Activated CD8-positive, alpha-beta memory T cell treated with anti-CD3 and anti-CD28 coated beads, Interleukin-2, amount 10 ng/mL, durations not matched to agents 7 days and 5 days (primary cell): Measurements from ENCODE around the gene SUSD3. TPM values are rescaled to one million over a fixed set of nuclear protein-coding genes. Genes with fewer than 3 reads are reported as not detected.
"Not testable (repeated sequence)": the region's sequence is repeated elsewhere in the genome, so short reads cannot be mapped to it uniquely, and the experiment has no call there.

Experiments
- ATAC-seq: fragments of 150-1000 bp; cut with Tn5 transposase; one replicate; pipeline ENCODE4 v1.10.0; 2021; ENCODE audit warnings: moderate library complexity
- CTCF ChIA-PET: fragments of 350-600 bp; sonication (Branson Sonifier 250); formaldehyde crosslinking; loops from one replicate; lab custom pipeline; 2021; ENCODE audit warnings: antibody characterized with exemption; lab: Charles Lee
- DNase-seq: peaks from one replicate; pipeline ENCODE4 v3.0.0-alpha.2; 2020
- H3K27ac Mint-ChIP-seq: one replicate; pipeline ENCODE4 v1.8.0; 2021; ENCODE audit warnings: mild to moderate bottlenecking, mixed read lengths
- H3K27me3 Mint-ChIP-seq: one replicate; pipeline ENCODE4 v1.8.0; 2021; ENCODE audit warnings: mixed read lengths
- H3K36me3 Mint-ChIP-seq: one replicate; pipeline ENCODE4 v1.8.0; 2021; ENCODE audit warnings: mild to moderate bottlenecking, mixed read lengths
- H3K4me1 Mint-ChIP-seq: one replicate; pipeline ENCODE4 v1.8.0; 2021; ENCODE audit warnings: mixed read lengths
- H3K4me3 Mint-ChIP-seq: one replicate; pipeline ENCODE4 v1.8.0; 2021; ENCODE audit warnings: mild to moderate bottlenecking, moderate library complexity, mixed read lengths
- H3K9me3 Mint-ChIP-seq: one replicate; pipeline ENCODE4 v1.8.0; 2022; ENCODE audit warnings: low read depth, mixed read lengths
- total RNA-seq, 2 experiments: library from RNA; stranded (reverse); gene quantifications; one replicate each; pipeline ENCODE4 v1.2.3, GENCODE V29; 2021

Gene SUSD3
- total RNA-seq, 2 experiments from 2014 or later, result 40.1 to 67.3 TPM

GRCh38 chr9:93096131-93096802 is 37.8 kb downstream of the SUSD3 start, which contains the start of gene CARD19:
TSS of gene CARD19 (plus strand) at chr9:93096217. CDS start at chr9:93096346, 129 bp downstream.
- CTCF ChIA-PET, result interaction anchor here (0.9 to 5.4 kb wide), 9 partner anchors 12 to 470 kb away, joined by 3 to 52 read pairs (median 4); no protein-coding TSS in a partner anchor
- Mint-ChIP-seq H3K4me3 (peak within 1 kb of the TSS; percentile 88), H3K27me3 (no peaks in the 10 kb centered on the region), H3K36me3 (peaks cover 29% of the 10 kb centered on the region), H3K9me3 (peaks cover 10% of the 10 kb centered on the region), H3K27ac (peak within 1 kb of the TSS; percentile 100), H3K4me1 (peaks cover 75% of the 10 kb centered on the region)
- ATAC-seq (peak; percentile 11), DNase-seq (peak; percentile 73)

DNA sequence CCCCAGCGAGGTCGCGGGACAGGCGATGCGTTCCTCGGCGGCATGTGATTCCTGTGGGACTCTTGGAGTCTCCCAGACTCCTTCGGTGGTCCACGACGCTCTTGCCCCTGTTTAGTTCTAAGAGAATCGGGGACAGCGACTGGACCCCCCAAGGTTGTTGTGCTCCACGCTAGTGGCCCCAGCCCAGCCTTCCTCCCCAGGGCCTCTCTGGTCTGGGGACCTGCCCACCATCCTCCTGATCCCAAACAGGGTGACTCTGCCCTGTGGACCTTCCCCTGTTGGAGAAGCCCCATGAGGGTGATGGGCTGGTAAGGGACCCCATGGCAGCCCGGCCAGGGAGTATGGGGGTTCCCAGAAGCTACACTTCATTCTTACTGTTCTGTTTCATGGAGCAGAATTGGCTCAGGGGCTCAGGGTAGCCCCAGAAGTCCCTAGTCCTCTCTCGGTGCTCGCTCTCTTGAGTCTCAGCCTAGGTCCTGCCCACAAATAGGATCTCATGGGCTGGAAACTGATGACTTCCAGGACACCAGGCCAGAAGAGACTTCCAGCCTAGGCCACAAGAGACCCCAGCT is 38.4 kb downstream of the SUSD3 start:
- no peak for ATAC-seq
- no peaks in the 10 kb centered on the region for H3K27me3 Mint-ChIP-seq

DNA sequence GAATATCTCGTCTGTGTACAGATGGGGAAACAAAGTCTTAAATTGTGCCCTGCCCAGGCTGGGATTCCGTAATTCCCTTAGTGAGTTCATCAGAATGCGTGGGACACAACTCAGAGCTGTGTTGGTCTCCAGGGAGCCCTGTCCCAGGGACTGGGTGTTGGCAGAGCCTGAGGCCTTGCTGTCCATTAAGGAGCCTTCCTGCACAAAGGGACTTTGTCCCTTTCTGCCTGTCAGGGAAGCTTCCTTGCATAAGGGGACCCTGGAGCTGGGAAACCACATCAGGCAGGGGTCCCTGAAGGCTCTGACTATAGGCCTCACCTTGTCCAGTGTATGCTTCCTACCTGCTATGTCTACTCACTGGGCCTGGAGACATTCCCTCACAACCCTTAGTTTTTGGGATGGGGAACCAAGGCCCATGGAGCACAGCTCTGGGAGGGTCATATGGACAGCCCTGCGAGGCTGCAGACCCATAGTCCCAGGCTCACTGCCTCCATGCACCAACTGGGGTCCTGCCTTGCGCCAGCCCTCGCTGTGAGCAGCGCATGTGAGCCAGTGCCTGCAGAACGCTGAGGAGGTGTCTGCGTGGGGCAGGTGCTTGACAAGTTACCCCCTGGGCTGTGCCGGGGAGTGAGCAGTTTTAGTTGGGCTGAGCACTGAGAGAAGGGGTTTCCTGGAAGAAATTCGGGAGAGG is 39.2 kb downstream of the SUSD3 start:
- CTCF ChIA-PET, result interaction anchor here (0.8 to 5.4 kb wide), 10 partner anchors 11 to 143 kb away, joined by 3 to 52 read pairs (median 4); no protein-coding TSS in a partner anchor
- Mint-ChIP-seq H3K4me1 (peaks cover 67% of the 10 kb centered on the region), H3K27ac (peak overlapping the region; percentile 88), H3K36me3 (peaks cover 25% of the 10 kb centered on the region), H3K9me3 (peaks cover 4% of the 10 kb centered on the region), H3K4me3 (peak overlapping the region; percentile 88), H3K27me3 (no peaks in the 10 kb centered on the region)
- ATAC-seq (no peak), DNase-seq (no peak)

More for the DNA sequence above, 38.4 kb downstream of the SUSD3 start:
- H3K27ac Mint-ChIP-seq, result peak overlapping the region; percentile 88
- peak overlapping the region; percentile 88 for H3K4me3 Mint-ChIP-seq
- peaks cover 27% of the 10 kb centered on the region for H3K36me3 Mint-ChIP-seq
- peaks cover 69% of the 10 kb centered on the region for H3K4me1 Mint-ChIP-seq
- CTCF ChIA-PET, result interaction anchor here (0.9 to 5.4 kb wide), 7 partner anchors 11 to 143 kb away, joined by 3 to 52 read pairs (median 4); no protein-coding TSS in a partner anchor
- DNase-seq, result no peak
- H3K9me3 Mint-ChIP-seq, result peaks cover 7% of the 10 kb centered on the region

GRCh38 chr9:93098236-93098946 is 39.9 kb downstream of the SUSD3 start:
- peak; percentile 4 for ATAC-seq

GRCh38 chr9:93099551-93100275 is 41.2 kb downstream of the SUSD3 start:
- peaks cover 38% of the 10 kb centered on the region for H3K36me3 Mint-ChIP-seq
- peak overlapping the region; percentile 88 for H3K27ac Mint-ChIP-seq
- CTCF ChIA-PET, result interaction anchor here (1.0 to 5.4 kb wide), 4 partner anchors 9 to 136 kb away, joined by 3 to 52 read pairs (median 6); no protein-coding TSS in a partner anchor
- no peaks in the 10 kb centered on the region for H3K27me3 Mint-ChIP-seq
- ATAC-seq (no peak), DNase-seq (no peak)
- H3K4me3 Mint-ChIP-seq, result peak overlapping the region; percentile 88
- peaks cover 14% of the 10 kb centered on the region for H3K9me3 Mint-ChIP-seq
- H3K4me1 Mint-ChIP-seq, result peaks cover 57% of the 10 kb centered on the region

More at GRCh38 chr9:93098236-93098946, 39.9 kb downstream of the SUSD3 start:
- CTCF ChIA-PET, result interaction anchor here (0.8 to 5.4 kb wide), 8 partner anchors 10 to 134 kb away, joined by 3 to 52 read pairs (median 4); no protein-coding TSS in a partner anchor
- Mint-ChIP-seq H3K9me3 (peaks cover 5% of the 10 kb centered on the region), H3K27ac (peak overlapping the region; percentile 88), H3K27me3 (no peaks in the 10 kb centered on the region), H3K4me3 (peak overlapping the region; percentile 88), H3K4me1 (peaks cover 63% of the 10 kb centered on the region), H3K36me3 (peaks cover 27% of the 10 kb centered on the region)
- peak; percentile 90 for DNase-seq

- no peaks in the 10 kb centered on the region for H3K27me3 Mint-ChIP-seq
- H3K4me1 Mint-ChIP-seq, result peaks cover 54% of the 10 kb centered on the region
- no peak for DNase-seq
- H3K9me3 Mint-ChIP-seq, result peaks cover 14% of the 10 kb centered on the region
- peaks cover 44% of the 10 kb centered on the region for H3K36me3 Mint-ChIP-seq
- no peak overlapping the region for H3K27ac Mint-ChIP-seq
- no peak for ATAC-seq
- CTCF ChIA-PET, result no interaction called here
- no peak overlapping the region for H3K4me3 Mint-ChIP-seq
Observed at GRCh38 chr9:93100276-93100636, 41.8 kb downstream of the SUSD3 start.

DNA sequence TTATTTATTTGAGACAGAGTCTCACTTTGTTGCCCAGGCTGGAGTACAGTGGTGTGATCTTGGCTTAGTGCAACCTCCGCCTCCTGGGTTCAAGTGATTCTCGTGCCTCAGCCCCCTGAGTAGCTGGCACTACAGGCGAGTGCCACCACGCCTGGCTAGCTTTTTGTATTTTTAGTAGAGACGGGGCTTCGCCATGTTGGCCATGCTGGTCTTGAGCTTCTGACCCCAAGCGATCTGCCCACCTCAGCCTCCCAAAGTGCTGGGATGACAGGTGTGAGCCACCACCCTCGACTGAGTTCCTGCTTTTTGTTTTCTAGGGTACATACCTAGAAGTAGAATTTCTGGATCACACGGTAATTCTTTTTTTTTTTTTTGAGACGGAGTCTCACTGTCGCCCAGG is 42.6 kb downstream of the SUSD3 start:
- CTCF ChIA-PET, result interaction anchor here (0.9 to 1.0 kb wide), 2 partner anchors 19 to 98 kb away, joined by 3 to 4 read pairs; no protein-coding TSS in a partner anchor
- H3K27ac Mint-ChIP-seq, DNase-seq, ATAC-seq, H3K4me3 Mint-ChIP-seq, H3K27me3 Mint-ChIP-seq: not testable (repeated sequence)
- Mint-ChIP-seq H3K36me3 (peaks cover 49% of the 10 kb centered on the region), H3K4me1 (peaks cover 59% of the 10 kb centered on the region), H3K9me3 (peaks cover 16% of the 10 kb centered on the region)

DNA sequence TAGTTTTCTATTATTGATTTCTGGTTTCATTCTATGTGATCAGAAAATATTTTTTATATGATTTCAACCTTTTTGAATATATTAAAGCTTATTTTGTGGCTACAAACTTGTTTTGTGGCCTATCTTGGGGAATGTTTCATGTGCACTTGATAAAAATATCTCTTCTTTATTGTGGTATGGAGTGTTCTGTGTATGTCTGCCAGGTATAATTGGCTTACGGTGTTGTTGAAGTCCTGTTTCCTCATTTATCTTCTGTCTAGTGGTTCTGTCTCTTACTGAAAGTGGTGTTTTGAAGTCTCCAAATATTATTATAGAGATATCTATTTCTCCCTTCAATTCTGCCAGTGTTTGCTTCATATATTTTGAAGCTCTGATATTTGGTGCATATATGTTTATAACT is 47.1 kb downstream of the SUSD3 start:
- Mint-ChIP-seq H3K27ac (no peak overlapping the region), H3K4me3 (no peak overlapping the region), H3K36me3 (peaks cover 52% of the 10 kb centered on the region), H3K9me3 (peaks cover 16% of the 10 kb centered on the region), H3K4me1 (peaks cover 57% of the 10 kb centered on the region), H3K27me3 (no peaks in the 10 kb centered on the region)
- DNase-seq (no peak), ATAC-seq (no peak)
- CTCF ChIA-PET, result interaction anchor here (0.8 to 1.1 kb wide), 2 partner anchors 13 to 15 kb away, joined by 3 read pairs; no protein-coding TSS in a partner anchor

DNA sequence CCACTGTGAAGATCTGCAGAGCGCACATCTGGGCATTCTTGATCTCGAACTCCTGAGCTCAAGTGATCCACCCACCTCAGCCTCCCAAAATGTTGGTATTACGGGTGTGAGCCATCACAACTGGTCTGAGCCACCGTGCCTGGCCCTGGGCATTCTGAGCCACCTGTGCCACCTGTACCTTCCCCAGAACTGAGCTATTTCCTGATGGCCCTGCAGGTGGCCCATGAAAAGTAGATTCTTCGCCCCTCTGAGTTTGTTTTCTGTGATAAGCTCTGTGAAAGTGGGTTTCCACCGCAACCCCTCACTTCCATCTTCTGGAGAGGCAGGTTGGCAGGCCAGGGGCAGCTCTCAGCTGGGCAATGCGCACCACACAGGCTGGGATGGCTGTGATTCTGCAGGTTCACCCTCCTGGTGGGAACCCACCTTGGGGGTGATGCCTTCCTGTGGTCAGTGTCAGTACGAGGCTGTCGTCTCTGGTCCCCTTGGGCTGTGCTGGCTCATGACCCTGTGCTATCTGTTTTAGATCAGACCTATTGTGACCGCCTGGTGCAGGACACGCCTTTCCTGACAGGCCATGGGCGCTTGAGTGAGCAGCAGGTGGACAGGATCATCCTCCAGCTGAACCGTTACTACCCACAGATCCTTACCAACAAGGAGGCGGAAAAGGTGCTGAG is 48.8 kb downstream of the SUSD3 start:
- DNase-seq (no peak), ATAC-seq (no peak)
- peaks cover 14% of the 10 kb centered on the region for H3K9me3 Mint-ChIP-seq
- H3K27ac Mint-ChIP-seq, result peak overlapping the region; percentile 49
- peaks cover 45% of the 10 kb centered on the region for H3K36me3 Mint-ChIP-seq
- peaks cover 53% of the 10 kb centered on the region for H3K4me1 Mint-ChIP-seq
- CTCF ChIA-PET, result interaction anchor here (0.6 to 5.7 kb wide), 12 partner anchors 10 to 459 kb away, joined by 3 to 63 read pairs (median 11); partner anchors contain the start of genes CARD19 and NINJ1
- no peak overlapping the region for H3K4me3 Mint-ChIP-seq
- H3K27me3 Mint-ChIP-seq, result no peaks in the 10 kb centered on the region

DNA sequence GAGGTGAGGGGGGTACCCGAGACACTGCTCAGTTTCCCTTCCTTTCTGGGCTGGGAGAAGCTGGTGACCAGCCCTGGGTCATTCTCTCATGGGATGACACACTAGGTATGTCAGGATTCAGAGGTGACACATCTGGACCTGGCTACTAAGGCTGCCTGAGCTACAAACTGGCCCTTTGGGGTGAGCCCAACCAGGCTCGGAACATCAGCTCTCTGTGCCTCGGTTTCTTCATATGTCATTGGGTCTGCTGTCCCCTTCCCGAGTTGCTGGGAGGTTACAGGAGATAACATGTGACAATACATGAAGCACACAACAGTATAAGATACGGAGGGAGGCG is 49.3 kb downstream of the SUSD3 start:
- no peaks in the 10 kb centered on the region for H3K27me3 Mint-ChIP-seq
- ATAC-seq, result no peak
- peak overlapping the region; percentile 49 for H3K27ac Mint-ChIP-seq
- peaks cover 50% of the 10 kb centered on the region for H3K4me1 Mint-ChIP-seq
- no peak overlapping the region for H3K4me3 Mint-ChIP-seq
- no peak for DNase-seq
- H3K9me3 Mint-ChIP-seq, result peaks cover 12% of the 10 kb centered on the region
- CTCF ChIA-PET, result interaction anchor here (0.6 to 5.7 kb wide), 12 partner anchors 11 to 459 kb away, joined by 3 to 63 read pairs (median 11); partner anchors contain the start of genes CARD19 and NINJ1
- peaks cover 41% of the 10 kb centered on the region for H3K36me3 Mint-ChIP-seq

- DNase-seq, result peak; percentile 69
- ATAC-seq, result peak; percentile 87
- Mint-ChIP-seq H3K27ac (peak overlapping the region; percentile 49), H3K4me3 (no peak overlapping the region), H3K36me3 (peaks cover 37% of the 10 kb centered on the region), H3K27me3 (no peaks in the 10 kb centered on the region), H3K4me1 (peaks cover 46% of the 10 kb centered on the region), H3K9me3 (peaks cover 10% of the 10 kb centered on the region)
- CTCF ChIA-PET, result interaction anchor here (0.7 to 5.7 kb wide), 45 partner anchors 11 to 458 kb away, joined by 3 to 63 read pairs (median 4); partner anchors contain the start of genes CARD19 and NINJ1
Observed at GRCh38 chr9:93108291-93109041, 50.0 kb downstream of the SUSD3 start.
